H1 (cell line): ENCODE measurements around the gene AMN1. TPM values are rescaled to one million over a fixed set of nuclear protein-coding genes. Genes with fewer than 3 reads are reported as not detected.

Experiments used
- CTCF ChIA-PET: fragments of 300-600 bp; sonication (Branson Sonifier 250); formaldehyde crosslinking; loops from one replicate; lab custom pipeline; 2021; ENCODE audit not compliant: partially characterized antibody; lab: Charles Lee
- POLR2A ChIA-PET: fragments of 300-600 bp; sonication (Branson Sonifier 250); formaldehyde crosslinking; loops from one replicate; lab custom pipeline; 2021; ENCODE audit warnings: inconsistent platforms; ENCODE audit not compliant: partially characterized antibody; lab: Charles Lee
- DNase-seq, 2 experiments: peaks; one replicate each; pipeline versions ENCODE4 v3.0.0 to v3.0.0-alpha.2; 2010 to 2022; ENCODE audit warnings: low spot score in 2 of 2, low read depth in 1 of 2, mixed read lengths in 1 of 2
- FAIRE-seq: peaks from 2 replicates; lab custom pipeline; 2011; peaks lifted over from hg19 to GRCh38; lab: Jason Lieb, UNC
- H2AFZ ChIP-seq: 2 replicates; pipeline ENCODE4 v1.8.1; 2012; ENCODE audit warnings: low read length, inconsistent platforms
- H2AK5ac ChIP-seq: 2 replicates; pipeline ENCODE4 v1.6.1; 2013; ENCODE audit warnings: low read depth, low read length
- H2BK120ac ChIP-seq: replicated peaks from 2 replicates; pipeline ENCODE3; 2013; ENCODE audit warnings: low read depth, low read length, inconsistent platforms
- H2BK12ac ChIP-seq: 2 replicates; pipeline ENCODE4 v1.6.1; 2013; ENCODE audit warnings: low read depth, low read length
- H2BK15ac ChIP-seq: 2 replicates; pipeline ENCODE4 v1.6.1; 2013; ENCODE audit warnings: low read length
- H2BK20ac ChIP-seq: 2 replicates; pipeline ENCODE4 v1.6.1; 2013; ENCODE audit warnings: low read length
- H2BK5ac ChIP-seq: 2 replicates; pipeline ENCODE4 v1.6.1; 2013; ENCODE audit warnings: low read depth, low read length
- H3K14ac ChIP-seq: 2 replicates; pipeline ENCODE4 v1.6.1; 2013; ENCODE audit warnings: inconsistent platforms; ENCODE audit not compliant: insufficient read length
- H3K18ac ChIP-seq: 2 replicates; pipeline ENCODE4 v1.6.1; 2013; ENCODE audit warnings: low read length; ENCODE audit errors: extremely low read depth
- H3K23ac ChIP-seq: 2 replicates; pipeline ENCODE4 v1.6.1; 2013; ENCODE audit warnings: inconsistent platforms; ENCODE audit not compliant: insufficient read length
- H3K23me2 ChIP-seq: 2 replicates; pipeline ENCODE4 v1.6.1; 2013; ENCODE audit warnings: low read depth, low read length
- H3K27ac ChIP-seq: 2 replicates; pipeline ENCODE4 v1.6.1; 2011; ENCODE audit warnings: low read depth, low read length, inconsistent platforms
- H3K27me3 ChIP-seq, 4 experiments: replicated peaks in 1 of 4; 1 replicate in 1 of 4; 2 replicates in 3 of 4; pipeline versions ENCODE4 v1.6.1 to v1.8.1; 2011 to 2013; ENCODE audit warnings: low read length in 3 of 4, mild to moderate bottlenecking in 3 of 4, inconsistent platforms in 2 of 4, mixed read lengths in 2 of 4, moderate library complexity in 1 of 4; ENCODE audit not compliant: control insufficient read depth in 3 of 4, insufficient read depth in 3 of 4; ENCODE audit errors: extremely low read depth in 1 of 4
- H3K36me3 ChIP-seq, 4 experiments: 2 replicates each; pipeline versions ENCODE4 v1.6.1 to v1.8.1; 2011 to 2013; ENCODE audit warnings: mild to moderate bottlenecking in 4 of 4, low read length in 3 of 4, moderate library complexity in 2 of 4, control low read depth in 1 of 4, inconsistent platforms in 1 of 4; ENCODE audit not compliant: insufficient read depth in 4 of 4, control insufficient read depth in 2 of 4
- H3K4ac ChIP-seq: replicated peaks from 2 replicates; pipeline ENCODE3; 2013; ENCODE audit warnings: low read length, low read depth, mixed read lengths, inconsistent platforms; ENCODE audit not compliant: insufficient read length
- H3K4me1 ChIP-seq, 4 experiments: replicated peaks in 1 of 4; 1 replicate in 1 of 4; 2 replicates in 3 of 4; pipeline versions ENCODE4 v1.6.1 to v1.8.1; 2011 to 2013; ENCODE audit warnings: low read length in 3 of 4, inconsistent platforms in 2 of 4, mixed read lengths in 1 of 4; ENCODE audit not compliant: insufficient read depth in 4 of 4, control insufficient read depth in 3 of 4
- H3K4me2 ChIP-seq, 2 experiments: 2 replicates each; pipeline versions ENCODE4 v1.6.1 to v1.8.1; 2011 to 2013; ENCODE audit warnings: low read depth in 2 of 2, low read length in 2 of 2, control low read depth in 1 of 2, inconsistent platforms in 1 of 2, mild to moderate bottlenecking in 1 of 2; ENCODE audit not compliant: insufficient read depth in 1 of 2
- H3K4me3 ChIP-seq, 4 experiments: fragments of 200-600, 300-600 bp in 1 of 4; sonication (generic), shearing (Covaris generic), sonication (Bioruptor Twin) in 1 of 4; 2 replicates each; pipeline versions ENCODE4 v1.5.1 to v1.8.1; 2011 to 2016; ENCODE audit warnings: low read length in 4 of 4, low read depth in 3 of 4, control low read depth in 2 of 4, inconsistent platforms in 2 of 4, mild to moderate bottlenecking in 2 of 4, mixed read lengths in 1 of 4, moderate library complexity in 1 of 4; ENCODE audit not compliant: insufficient read depth in 2 of 4; ENCODE audit errors: extremely low read depth in 1 of 4
- H3K56ac ChIP-seq: replicated peaks from 2 replicates; pipeline ENCODE3; 2013; ENCODE audit warnings: low read depth, mild to moderate bottlenecking, mixed read lengths, low read length, inconsistent platforms; ENCODE audit not compliant: insufficient read length
- H3K79me1 ChIP-seq: 2 replicates; pipeline ENCODE4 v1.6.1; 2013; ENCODE audit warnings: low read depth, low read length, control low read depth
- H3K79me2 ChIP-seq, 2 experiments: 2 replicates each; pipeline versions ENCODE4 v1.6.1 to v1.8.1; 2012 to 2013; ENCODE audit warnings: low read length in 2 of 2, mild to moderate bottlenecking in 2 of 2, inconsistent platforms in 1 of 2; ENCODE audit not compliant: insufficient read depth in 2 of 2, control insufficient read depth in 1 of 2
- H3K9ac ChIP-seq, 4 experiments: replicated peaks in 1 of 4; 1 replicate in 1 of 4; 2 replicates in 3 of 4; pipeline versions ENCODE4 v1.6.1 to v1.8.1; 2011 to 2013; ENCODE audit warnings: low read depth in 3 of 4, low read length in 3 of 4, control low read depth in 2 of 4, mild to moderate bottlenecking in 2 of 4, moderate library complexity in 2 of 4, inconsistent platforms in 1 of 4; ENCODE audit errors: extremely low read depth in 1 of 4
- H3K9me3 ChIP-seq, 2 experiments: 2 replicates each; pipeline versions ENCODE4 v1.6.1 to v1.8.1; 2012 to 2013; ENCODE audit warnings: mild to moderate bottlenecking in 2 of 2, moderate library complexity in 2 of 2, control low read depth in 1 of 2, inconsistent platforms in 1 of 2, low read depth in 1 of 2, low read length in 1 of 2, mixed read lengths in 1 of 2; ENCODE audit not compliant: insufficient read depth in 2 of 2
- H4K20me1 ChIP-seq, 2 experiments: replicated peaks in 1 of 2; 2 replicates each; pipeline versions ENCODE3 to v1.8.1; 2011 to 2013; ENCODE audit warnings: inconsistent platforms in 2 of 2, low read length in 2 of 2, mild to moderate bottlenecking in 1 of 2; ENCODE audit not compliant: insufficient read depth in 2 of 2, control insufficient read depth in 1 of 2
- H4K5ac ChIP-seq: 2 replicates; pipeline ENCODE4 v1.6.1; 2013; ENCODE audit warnings: low read length, low read depth, mixed read lengths, inconsistent platforms; ENCODE audit not compliant: insufficient read length
- H4K8ac ChIP-seq: 2 replicates; pipeline ENCODE4 v1.8.0; 2013; ENCODE audit warnings: mild to moderate bottlenecking, moderate library complexity, low read length, inconsistent platforms; ENCODE audit not compliant: insufficient read depth; ENCODE audit errors: extremely low read depth
- H4K91ac ChIP-seq: replicated peaks from 2 replicates; pipeline ENCODE3; 2013; ENCODE audit warnings: low read length, mixed read lengths, inconsistent platforms; ENCODE audit not compliant: insufficient read length
- BCL11A ChIP-seq, 2 experiments: IDR thresholded peaks; one replicate each; pipeline ENCODE4 v1.6.1; 2011; ENCODE audit warnings: low read depth in 2 of 2, low read length in 2 of 2, mild to moderate bottlenecking in 2 of 2
- CBX8 ChIP-seq: fragments of 300-800, 300-1000 bp; sonication (generic); IDR thresholded peaks from 2 replicates; pipeline ENCODE4 v1.7.1; 2016; ENCODE audit warnings: low read depth, low read length, borderline replicate concordance
- CTCF ChIP-seq, 3 experiments: IDR thresholded peaks; 1 replicate in 2 of 3; 2 replicates in 1 of 3; pipeline versions ENCODE4 v1.5.1 to v1.6.1; 2011; ENCODE audit warnings: low read length in 3 of 3, mild to moderate bottlenecking in 3 of 3, inconsistent platforms in 2 of 3, low read depth in 1 of 3, moderate library complexity in 1 of 3; ENCODE audit not compliant: insufficient read depth in 1 of 3; ENCODE audit errors: control extremely low read depth in 1 of 3
- E2F6 ChIP-seq: IDR thresholded peaks from 2 replicates; pipeline ENCODE4 v1.6.1; 2012; ENCODE audit warnings: inconsistent platforms
- HDAC2 ChIP-seq, 2 experiments: fragments of 300-600 bp in 1 of 2; sonication (generic) in 1 of 2; IDR thresholded peaks; 2 replicates each; pipeline ENCODE4 v1.6.1; 2011 to 2012; ENCODE audit warnings: low read depth in 2 of 2, low read length in 2 of 2, mild to moderate bottlenecking in 2 of 2, moderate library complexity in 2 of 2, borderline replicate concordance in 1 of 2, inconsistent platforms in 1 of 2
- SIX5 ChIP-seq: IDR thresholded peaks from 2 replicates; pipeline ENCODE4 v1.6.1; 2011; ENCODE audit warnings: mild to moderate bottlenecking, low read depth, low read length
- SRF ChIP-seq: IDR thresholded peaks from 2 replicates; pipeline ENCODE4 v1.6.1; 2011; ENCODE audit warnings: mild to moderate bottlenecking, low read depth, low read length, moderate library complexity
- WGBS, 2 experiments: shearing (Covaris generic) in 1 of 2; methylation state at CpG; one replicate each; pipeline versions ENCODE4 v1.1.6 to v1.1.7; 2013 to 2015; ENCODE audit warnings: low lambda C conversion rate in 2 of 2, mixed read lengths in 2 of 2, inconsistent platforms in 1 of 2, low coverage in 1 of 2, missing lambda C conversion rate in 1 of 2; ENCODE audit not compliant: insufficient replicate concordance in 2 of 2, insufficient coverage in 1 of 2, insufficient read length in 1 of 2; ENCODE audit errors: extremely low coverage in 1 of 2, missing lambda C conversion rate in 1 of 2; 5-methylcytosine and 5-hydroxymethylcytosine counted together
- polyA plus RNA-seq, 7 experiments: library from polyadenylated mRNA; depleted of rRNA in 3 of 7; stranded (reverse) in 5 of 7; unstranded in 2 of 7; fragments of >200 nt in 5 of 7; fragments of 200-250 nt in 2 of 7; gene quantifications; 1 replicate in 5 of 7; 2 replicates in 1 of 7; 4 replicates in 1 of 7; pipeline versions ENCODE4 v1.2.1 to v1.2.3, GENCODE V29; 2011 to 2013; ENCODE audit warnings: missing spikeins in 2 of 7, mixed read lengths in 2 of 7
- total RNA-seq: library from RNA; stranded (reverse); fragmentation: NEBNext Ultra II Directional; extraction: Animal tissue kit (Norgen Biotek cat#: 25700); gene quantifications from 2 replicates; pipeline ENCODE4 v1.2.1, GENCODE V29; 2021

The AMN1 gene
- total and polyA plus RNA-seq, 2 of the 8 experiments (the other 6 are each of a cell fraction or from before 2014, with no cell fraction given): 7.5 to 13.8 TPM

GRCh38 chr12:31728289-31728916 is 418 bp downstream of the AMN1 start:
- CTCF ChIA-PET: interaction anchor here (1.7 to 2.0 kb wide), 2 partner anchors 26 to 46 kb away, joined by 4 to 11 read pairs; no protein-coding TSS in a partner anchor
- TF ChIP-seq SRF: no peak
- no peak for TF ChIP-seq BCL11A (IDR thresholded peaks at IDR 0.05; ENCODE audit: low read depth in 2 of 2, low read length in 2 of 2)
- no peak for TF ChIP-seq E2F6
- no peak for TF ChIP-seq SIX5
- TF ChIP-seq HDAC2 (IDR thresholded peaks at IDR 0.05; ENCODE audit: borderline replicate concordance in 1 of 2, low read depth in 2 of 2, low read length in 2 of 2): no peak
- TF ChIP-seq CBX8: no peak
- TF ChIP-seq CTCF (IDR thresholded peaks at IDR 0.05; ENCODE audit: control extremely low read depth in 1 of 3, insufficient read depth in 1 of 3, low read depth in 1 of 3, low read length in 3 of 3): no peak

More at GRCh38 chr12:31728289-31728916, 418 bp downstream of the AMN1 start:
- Histone ChIP-seq H3K4me1 (peaks cover 0 to 9% (median 6%) of the 10 kb centered on the region in 4 experiments; a peak in 5 of 7 replicates), H2BK120ac (no peak overlapping the region), H3K36me3 (no peaks in the 10 kb centered on the region), H4K5ac (no peak overlapping the region), H3K4me3 (peak overlapping the region; percentile 73 to 77 (median 76)), H4K8ac (no peak overlapping the region; the same call in 1 of the 2 replicates), H3K56ac (no peak overlapping the region), H3K27ac (no peak overlapping the region), H3K9ac (peak overlapping the region in 3 of 4 experiments; percentile 35 to 75 (median 53); a peak in 6 of 7 replicates), H3K79me2 (no peaks in the 10 kb centered on the region), H3K4ac (no peak overlapping the region), H3K4me2 (peak overlapping the region; percentile 84 to 86), H3K14ac (no peak overlapping the region), H3K18ac (no peak overlapping the region), H3K79me1 (no peaks in the 10 kb centered on the region), H2BK15ac (no peak overlapping the region), H2BK20ac (no peak overlapping the region), H4K91ac (peak overlapping the region; percentile 70), H2BK12ac (no peak overlapping the region), H3K23me2 (peaks cover 8% of the 10 kb centered on the region), H3K23ac (no peak overlapping the region), H2BK5ac (no peak overlapping the region), H3K27me3 (peaks cover 0 to 2% (median 0%) of the 10 kb centered on the region in 4 experiments; a peak in 2 of 7 replicates), H3K9me3 (no peaks in the 10 kb centered on the region), H2AK5ac (no peak overlapping the region), H2AFZ (peak overlapping the region; percentile 83; the same call in 1 of the 2 replicates), H4K20me1 (peaks cover 0 to 2% of the 10 kb centered on the region in 2 experiments)
- 3% methylated on average over 16 of the region's 22 CpGs; no CpG with 5 or more reads in 1 of the 2 experiments for WGBS, 2 experiments
- peak in 1 of 2 experiments; percentile 69 for DNase-seq
- POLR2A ChIA-PET: interaction anchor here (1.2 to 1.7 kb wide), 2 partner anchors 8 to 231 kb away, joined by 5 read pairs; partner anchors contain the start of gene RESF1
- no peak for FAIRE-seq
